GM18520 (cell line): ENCODE results near the gene ZNF727.
"Not testable (repeated sequence)": the region's sequence is repeated elsewhere in the genome, so short reads cannot be mapped to it uniquely, and the experiment has no call there.

Experiments used
- ATAC-seq: cut with Tn5 transposase; IDR thresholded peaks from one replicate; pipeline ENCODE4 v1.9.1; 2021; ENCODE audit not compliant: unreplicated experiment

The ZNF727 gene

GRCh38 chr7:64045301-64046040 is at the start of gene ZNF727:
Gene ZNF727 (plus strand): TSS chr7:64045434. CDS start chr7:64045622, 188 bp downstream.
- ATAC-seq, result no peak

- no peak for ATAC-seq
Observed at GRCh38 chr7:63998549-63998948, 46.7 kb upstream of the ZNF727 start, which contains the start of gene ZNF722. Gene ZNF722 (plus strand): TSS chr7:63998849. CDS start chr7:63998962, 113 bp downstream.

- not testable (repeated sequence) for ATAC-seq
Observed at GRCh38 chr7:64015496-64015895, 29.7 kb upstream of the ZNF727 start.

DNA sequence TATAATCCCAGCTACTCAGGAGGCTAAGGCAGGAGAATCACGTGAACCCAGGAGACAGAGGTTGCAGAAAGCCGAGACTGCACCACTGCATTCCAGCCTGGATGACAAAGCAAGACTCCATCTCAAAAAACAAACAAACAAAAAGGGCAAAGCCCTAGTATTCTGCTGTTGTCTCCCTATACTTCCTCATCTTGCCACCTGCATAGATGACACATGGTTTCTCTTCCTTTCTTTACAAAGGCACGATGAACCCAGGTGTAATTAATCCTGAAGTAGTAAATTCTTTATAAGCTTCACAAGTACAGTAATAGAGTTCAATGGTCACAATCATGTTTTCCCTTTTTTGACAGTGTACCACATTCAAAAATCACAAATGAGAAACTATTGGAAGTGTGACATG is 9.8 kb upstream of the ZNF727 start:
- ATAC-seq, result no peak

DNA sequence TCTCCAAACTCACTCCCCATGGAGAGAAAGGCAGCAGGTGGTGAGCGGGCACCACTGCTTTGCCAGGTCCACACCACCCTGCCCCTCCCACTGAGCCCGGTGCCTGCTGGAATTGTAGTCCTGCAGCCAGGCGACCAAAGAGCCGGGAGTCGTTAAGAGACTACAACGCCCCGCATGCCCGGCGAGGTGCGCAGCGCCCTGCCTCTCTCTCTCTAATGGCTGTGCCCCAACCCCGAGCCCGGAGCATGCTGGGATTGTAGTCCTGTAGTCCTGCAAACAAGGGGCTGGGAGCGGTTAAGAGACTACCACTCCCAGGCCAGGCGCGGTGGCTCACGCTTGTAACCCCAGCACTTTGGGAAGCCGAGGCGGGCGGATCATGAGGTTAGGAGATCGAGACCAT is 8.1 kb upstream of the ZNF727 start:
- no peak for ATAC-seq

- ATAC-seq, result no peak
Observed at GRCh38 chr7:64046041-64046389, 781 bp downstream of the ZNF727 start.

DNA sequence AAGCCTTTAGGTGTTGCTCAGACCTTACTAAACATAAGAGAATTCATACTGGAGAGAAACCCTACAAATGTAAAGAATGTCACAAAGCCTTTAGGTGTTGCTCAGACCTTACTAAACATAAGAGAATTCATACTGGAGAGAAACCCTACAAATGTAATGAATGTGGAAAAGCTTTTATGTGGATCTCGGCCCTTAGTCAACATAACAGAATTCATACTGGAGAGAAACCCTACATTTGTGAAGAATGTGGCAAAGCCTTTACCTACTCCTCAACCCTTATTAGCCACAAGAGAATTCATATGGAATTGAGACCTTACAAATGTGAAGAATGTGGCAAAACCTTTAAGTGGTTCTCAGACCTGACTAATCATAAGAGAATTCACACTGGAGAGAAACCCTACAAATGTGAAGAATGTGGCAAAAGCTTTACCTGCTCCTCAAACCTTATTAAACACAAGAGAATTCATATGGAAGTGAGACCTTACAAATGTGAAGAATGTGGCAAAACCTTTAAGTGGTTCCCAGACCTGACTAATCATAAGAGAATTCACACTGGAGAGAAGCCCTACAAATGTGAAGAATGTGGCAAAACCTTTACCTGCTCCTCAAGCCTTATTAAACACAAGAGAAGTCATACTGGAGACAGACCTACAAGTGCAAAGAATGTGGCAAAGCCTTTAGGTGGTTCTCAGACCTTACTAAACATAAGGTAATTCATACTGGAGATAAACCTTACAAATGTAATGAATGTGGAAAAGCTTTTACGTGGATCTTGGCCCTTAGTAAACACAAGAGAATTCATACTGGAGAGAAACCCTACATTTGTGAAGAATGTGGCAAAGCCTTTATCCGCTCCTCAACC is 32.8 kb downstream of the ZNF727 start:
- ATAC-seq, result not testable (repeated sequence)

GRCh38 chr7:64078699-64078994 is 33.4 kb downstream of the ZNF727 start:
- no peak for ATAC-seq

- ATAC-seq, result no peak
Observed at GRCh38 chr7:64087501-64087900, 42.3 kb downstream of the ZNF727 start.

- ATAC-seq, result not testable (repeated sequence)
Observed at GRCh38 chr7:64088863-64089262, 43.6 kb downstream of the ZNF727 start.
